ENCODE data around the gene LMAN1L.
A peak's percentile ranks its signal among the peaks of the same experiment; 100 is the strongest.

LMAN1L gene

GRCh38 chr15:74838746-74839525 lies 26.3 kb downstream of the LMAN1L start:
- no peak for DNase-seq

GRCh38 chr15:74839526-74840395 lies 27.1 kb downstream of the LMAN1L start:
- no peak for DNase-seq

- no peak for DNase-seq
These were observed 28.5 kb downstream of the LMAN1L start for GRCh38 chr15:74840851-74841775.

DNA sequence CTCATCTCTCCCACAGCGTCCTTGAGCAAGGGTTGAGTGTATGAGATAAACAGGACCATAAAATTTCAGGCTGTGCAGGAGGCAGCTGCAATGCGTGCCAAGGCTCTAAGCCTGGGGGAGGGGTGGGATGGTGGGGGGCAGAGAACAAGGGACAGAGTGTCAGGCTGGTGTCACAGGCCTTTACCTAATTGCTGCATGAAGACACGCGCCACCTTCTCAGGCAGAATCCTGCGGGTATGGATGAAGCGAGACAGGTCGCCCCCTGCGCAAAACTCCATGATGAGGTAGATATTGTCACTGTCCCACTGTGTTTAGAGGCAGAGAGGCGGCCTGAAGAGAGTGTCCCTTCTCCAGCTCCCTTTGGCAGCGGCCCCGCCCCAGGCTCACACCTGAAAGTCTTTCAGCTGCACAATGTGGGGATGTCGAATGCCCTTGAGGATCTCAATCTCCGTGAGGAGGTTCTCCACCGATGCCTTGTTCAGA lies 29.3 kb downstream of the LMAN1L start:
- DNase-seq: no peak

GRCh38 chr15:74842581-74843444 lies 30.2 kb downstream of the LMAN1L start, which contains the start of gene ULK3:
Gene ULK3, minus strand, starts transcription at chr15:74843156. Its CDS starts 51 bp downstream, at chr15:74843105.
- DNase-seq: peak; percentile 83

DNA sequence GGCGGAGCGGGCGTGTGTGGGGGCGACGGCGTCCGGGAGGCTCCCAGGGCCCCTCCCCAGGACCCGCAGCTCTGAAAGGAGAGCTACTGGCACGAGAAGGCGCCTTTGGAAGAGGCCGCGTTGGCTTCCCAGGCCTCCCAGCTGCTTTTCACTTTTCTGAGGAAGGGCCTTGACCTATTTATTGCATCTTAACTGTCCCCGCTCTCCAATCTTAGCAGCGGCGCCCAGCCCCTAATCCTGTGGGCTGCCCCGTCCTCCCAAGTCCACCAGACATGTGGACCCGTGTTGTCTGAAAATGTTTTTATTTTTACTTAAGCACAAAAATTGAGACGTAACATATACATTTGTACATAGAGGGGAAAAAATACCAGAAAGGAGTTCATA lies 30.8 kb downstream of the LMAN1L start:
- DNase-seq: no peak

GRCh38 chr15:74843891-74844299 lies 31.3 kb downstream of the LMAN1L start:
- no peak for DNase-seq

- no peak for DNase-seq
These were observed 31.9 kb downstream of the LMAN1L start for GRCh38 chr15:74844319-74845207.

- DNase-seq: no peak
These were observed 32.6 kb downstream of the LMAN1L start for GRCh38 chr15:74845208-74845568.

DNA sequence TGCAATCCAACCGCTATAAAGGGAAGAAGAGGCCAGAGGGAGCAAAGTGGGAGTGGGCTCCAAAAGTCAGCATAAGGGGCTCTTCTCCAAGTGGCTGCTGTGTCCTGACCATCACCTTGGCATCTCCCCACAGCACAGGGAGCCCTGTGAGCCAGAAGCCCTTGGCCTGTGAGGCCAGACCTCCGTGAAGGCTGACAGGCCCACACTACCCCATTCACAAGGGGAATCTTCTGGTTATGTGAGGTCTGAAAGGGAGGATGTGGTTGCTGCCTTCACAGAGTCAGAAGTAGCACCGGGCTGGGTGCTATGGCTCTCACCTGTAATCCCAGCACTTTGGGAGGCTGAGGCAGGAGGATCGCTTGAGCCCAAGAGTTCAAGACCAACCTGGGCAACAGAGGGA lies 32.9 kb downstream of the LMAN1L start:
- DNase-seq: no peak

DNA sequence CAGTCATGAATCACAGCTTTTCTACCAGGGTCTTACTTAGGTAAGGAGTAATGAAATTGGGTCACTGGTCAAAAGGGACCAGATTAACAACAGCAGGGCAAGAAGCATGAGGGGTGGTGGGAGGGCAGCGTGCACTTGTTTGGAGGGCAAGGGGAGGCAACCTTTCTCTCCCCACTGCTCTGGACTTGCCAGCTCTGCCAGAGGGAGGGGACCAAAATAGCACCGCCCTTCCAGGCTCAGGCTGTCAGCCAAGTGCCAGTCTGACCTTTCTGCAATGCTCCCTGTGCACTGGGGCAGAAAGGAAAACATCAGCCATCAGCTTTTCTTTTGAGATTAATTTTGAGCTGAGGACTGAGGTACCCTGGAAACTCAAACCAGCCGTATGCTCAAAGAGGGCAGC lies 34.8 kb downstream of the LMAN1L start:
- DNase-seq: no peak

DNA sequence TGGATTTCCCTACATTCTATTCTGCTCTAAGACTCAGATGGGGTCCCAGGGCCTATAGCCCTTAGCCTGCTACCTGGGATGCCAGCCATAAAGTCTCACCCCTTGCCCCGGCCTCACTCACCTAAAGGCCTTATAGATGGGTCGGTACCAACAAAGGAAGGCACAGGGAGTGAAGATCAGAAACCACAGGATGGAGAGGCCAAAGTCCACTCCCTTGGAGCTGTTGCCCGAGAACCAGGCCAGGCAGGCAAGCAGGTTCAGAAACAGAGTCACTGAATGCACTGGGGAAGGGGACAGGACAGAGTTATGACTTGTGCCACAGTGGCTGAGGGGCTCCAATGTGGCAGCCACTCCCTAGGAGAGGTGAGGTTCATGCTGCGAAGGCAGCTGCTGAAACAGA lies 37.8 kb downstream of the LMAN1L start:
- no peak for DNase-seq

GRCh38 chr15:74851960-74852359 lies 39.3 kb downstream of the LMAN1L start:
- no peak for DNase-seq

- no peak for DNase-seq
These were observed 41.9 kb downstream of the LMAN1L start for GRCh38 chr15:74854453-74855022.

DNA sequence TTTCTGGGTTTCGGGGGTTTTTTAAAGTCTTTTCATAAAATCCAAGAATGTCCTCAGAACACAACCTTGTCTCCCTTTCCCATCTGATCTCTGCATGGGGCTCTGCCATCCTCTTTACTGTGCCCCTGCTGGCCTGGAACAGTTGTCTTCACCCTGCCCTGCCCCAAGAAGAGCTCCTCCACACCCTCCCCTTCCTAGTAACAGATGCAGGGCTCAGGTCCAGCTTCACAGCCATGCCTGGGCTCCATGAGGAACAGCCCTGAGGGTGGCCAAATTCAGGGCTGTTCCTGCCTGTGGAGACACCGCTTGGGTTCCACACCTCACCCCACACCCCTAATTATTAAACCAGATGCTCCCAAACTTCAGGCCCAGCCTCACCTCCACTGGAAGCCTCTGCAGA lies 43.2 kb downstream of the LMAN1L start:
- DNase-seq: no peak

DNA sequence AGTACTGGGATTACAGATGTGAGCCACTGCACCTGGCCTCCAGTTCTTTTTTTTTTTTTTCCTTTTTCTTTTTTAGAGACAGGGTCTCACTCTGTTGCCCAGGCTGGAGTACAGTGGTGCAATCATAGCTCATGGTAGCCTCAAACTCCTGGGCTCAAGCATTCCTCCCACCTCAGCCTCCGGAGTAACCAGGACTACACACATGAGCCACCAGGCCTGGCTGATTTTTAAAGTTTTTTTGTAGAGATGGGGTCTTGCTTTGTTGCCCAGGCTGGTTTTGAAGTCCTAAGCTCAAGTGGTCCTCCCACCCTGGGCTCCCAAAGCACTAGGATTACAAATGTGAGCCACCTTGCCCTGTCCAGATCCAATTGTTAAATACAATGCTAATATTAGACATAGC lies 43.9 kb downstream of the LMAN1L start:
- no peak for DNase-seq

DNA sequence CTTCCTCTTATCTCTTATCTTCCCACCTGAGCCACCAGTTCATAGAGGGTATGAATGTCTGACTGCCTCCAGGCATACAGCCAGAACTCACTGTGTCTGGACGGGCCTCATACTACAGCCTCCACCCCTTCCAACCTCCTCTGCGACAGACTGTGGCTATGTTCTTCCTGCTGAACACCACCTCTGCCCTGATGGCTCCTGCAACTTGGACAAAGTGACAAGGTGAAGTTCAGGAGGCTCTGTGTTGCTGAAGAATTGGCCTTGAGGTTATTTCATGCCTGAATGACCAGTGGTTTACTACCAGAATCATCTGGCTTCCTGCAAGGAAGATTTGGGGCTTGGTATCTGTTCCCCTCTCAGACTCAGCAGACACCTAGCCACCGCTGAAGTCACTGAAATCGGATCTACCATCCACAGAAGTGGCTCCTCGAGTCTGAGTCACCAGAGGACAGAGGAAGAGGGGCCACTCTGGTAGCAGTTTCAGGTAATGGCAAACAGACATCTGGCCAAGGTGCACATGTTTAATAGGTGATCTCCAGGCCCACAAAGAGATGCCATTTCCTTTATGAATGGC lies 44.5 kb downstream of the LMAN1L start:
- no peak for DNase-seq

DNA sequence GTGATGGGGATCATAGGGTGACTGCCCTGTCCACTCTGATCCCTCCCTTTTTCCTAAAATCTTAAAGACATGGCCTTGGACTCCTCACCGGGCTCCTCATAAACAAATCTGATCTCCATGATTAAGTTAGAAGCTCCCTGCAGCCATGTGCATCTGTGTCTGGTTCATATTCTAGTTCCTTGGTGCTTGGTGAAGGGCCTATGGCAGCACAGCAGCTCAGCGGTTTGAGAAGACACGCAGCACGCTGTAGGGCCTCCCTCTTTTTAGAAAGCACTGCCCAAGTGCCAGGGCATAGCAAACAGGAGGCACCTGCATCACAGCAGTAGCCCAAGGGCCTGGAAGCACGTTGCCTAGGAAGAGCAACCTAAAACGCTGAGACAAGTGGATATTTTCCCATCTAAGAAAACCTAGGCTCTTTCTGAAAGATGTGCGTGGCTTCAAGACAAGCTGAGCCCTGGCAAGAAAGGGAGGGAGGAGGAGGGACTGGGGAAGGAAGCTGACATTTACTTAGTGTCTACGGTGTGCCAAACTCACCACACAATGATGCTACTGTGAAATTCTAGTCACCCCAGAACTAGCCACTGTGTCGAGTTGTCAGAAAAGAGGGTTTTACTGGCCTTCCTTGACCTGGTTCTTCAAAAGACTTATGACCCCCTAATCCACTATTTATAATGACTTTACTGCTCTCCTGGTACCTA lies 45.2 kb downstream of the LMAN1L start:
- no peak for DNase-seq

- DNase-seq: no peak
These were observed 45.7 kb downstream of the LMAN1L start for GRCh38 chr15:74858369-74858740.
